ENCODE data around the gene VIPR2. TPM values are rescaled to one million over a fixed set of nuclear protein-coding genes. Genes with fewer than 3 reads are reported as not detected.

VIPR2 gene
- total and polyA plus RNA-seq, 2 of the 13 experiments (the other 11 are each of a cell fraction or from before 2014, with no cell fraction given) = not detected

GRCh38 chr7:158979635-158980351 is 164.9 kb downstream of the VIPR2 start (continued):
- no peak for TF ChIP-seq SNAPC4 (CRISPR knock-in tag; IDR thresholded peaks at IDR 0.05)
- TF ChIP-seq ZMYM2 (CRISPR knock-in tag; IDR thresholded peaks at IDR 0.05) = no peak
- no peak for TF ChIP-seq ZNF180 (CRISPR knock-in tag; IDR thresholded peaks at IDR 0.05; ENCODE audit: borderline replicate concordance, low read depth)
- TF ChIP-seq MAFG (CRISPR knock-in tag; IDR thresholded peaks at IDR 0.05) = peak; percentile 60
- TF ChIP-seq, protein P1, sequence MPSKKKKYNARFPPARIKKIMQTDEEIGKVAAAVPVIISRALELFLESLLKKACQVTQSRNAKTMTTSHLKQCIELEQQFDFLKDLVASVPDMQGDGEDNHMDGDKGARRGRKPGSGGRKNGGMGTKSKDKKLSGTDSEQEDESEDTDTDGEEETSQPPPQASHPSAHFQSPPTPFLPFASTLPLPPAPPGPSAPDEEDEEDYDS (CRISPR knock-in tag; IDR thresholded peaks at IDR 0.05) = no peak
- no peak for TF ChIP-seq ZNF383 (CRISPR knock-in tag; IDR thresholded peaks at IDR 0.05; ENCODE audit: borderline replicate concordance)
- TF ChIP-seq CBX5 (CRISPR knock-in tag; IDR thresholded peaks at IDR 0.05; ENCODE audit: borderline replicate concordance) = no peak
- peak; percentile 28; the same call in 1 of the 2 replicates for TF ChIP-seq MAFF (IDR thresholded peaks at IDR 0.05; ENCODE audit: low read depth, low read length)
- TF ChIP-seq NBN (conservative IDR thresholded peaks at IDR 0.05) = no peak
- TF ChIP-seq ZNF20 (CRISPR knock-in tag; IDR thresholded peaks at IDR 0.05) = no peak
- TF ChIP-seq SMAD3 (CRISPR knock-in tag; IDR thresholded peaks at IDR 0.05) = no peak
- TF ChIP-seq, protein P2, sequence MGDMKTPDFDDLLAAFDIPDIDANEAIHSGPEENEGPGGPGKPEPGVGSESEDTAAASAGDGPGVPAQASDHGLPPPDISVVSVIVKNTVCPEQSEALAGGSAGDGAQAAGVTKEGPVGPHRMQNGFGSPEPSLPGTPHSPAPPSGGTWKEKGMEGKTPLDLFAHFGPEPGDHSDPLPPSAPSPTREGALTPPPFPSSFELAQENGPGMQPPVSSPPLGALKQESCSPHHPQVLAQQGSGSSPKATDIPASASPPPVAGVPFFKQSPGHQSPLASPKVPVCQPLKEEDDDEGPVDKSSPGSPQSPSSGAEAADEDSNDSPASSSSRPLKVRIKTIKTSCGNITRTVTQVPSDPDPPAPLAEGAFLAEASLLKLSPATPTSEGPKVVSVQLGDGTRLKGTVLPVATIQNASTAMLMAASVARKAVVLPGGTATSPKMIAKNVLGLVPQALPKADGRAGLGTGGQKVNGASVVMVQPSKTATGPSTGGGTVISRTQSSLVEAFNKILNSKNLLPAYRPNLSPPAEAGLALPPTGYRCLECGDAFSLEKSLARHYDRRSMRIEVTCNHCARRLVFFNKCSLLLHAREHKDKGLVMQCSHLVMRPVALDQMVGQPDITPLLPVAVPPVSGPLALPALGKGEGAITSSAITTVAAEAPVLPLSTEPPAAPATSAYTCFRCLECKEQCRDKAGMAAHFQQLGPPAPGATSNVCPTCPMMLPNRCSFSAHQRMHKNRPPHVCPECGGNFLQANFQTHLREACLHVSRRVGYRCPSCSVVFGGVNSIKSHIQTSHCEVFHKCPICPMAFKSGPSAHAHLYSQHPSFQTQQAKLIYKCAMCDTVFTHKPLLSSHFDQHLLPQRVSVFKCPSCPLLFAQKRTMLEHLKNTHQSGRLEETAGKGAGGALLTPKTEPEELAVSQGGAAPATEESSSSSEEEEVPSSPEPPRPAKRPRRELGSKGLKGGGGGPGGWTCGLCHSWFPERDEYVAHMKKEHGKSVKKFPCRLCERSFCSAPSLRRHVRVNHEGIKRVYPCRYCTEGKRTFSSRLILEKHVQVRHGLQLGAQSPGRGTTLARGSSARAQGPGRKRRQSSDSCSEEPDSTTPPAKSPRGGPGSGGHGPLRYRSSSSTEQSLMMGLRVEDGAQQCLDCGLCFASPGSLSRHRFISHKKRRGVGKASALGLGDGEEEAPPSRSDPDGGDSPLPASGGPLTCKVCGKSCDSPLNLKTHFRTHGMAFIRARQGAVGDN (CRISPR knock-in tag; IDR thresholded peaks at IDR 0.05) = peak; percentile 38
- no peak for TF ChIP-seq ZZZ3 (CRISPR knock-in tag; IDR thresholded peaks at IDR 0.05; ENCODE audit: borderline replicate concordance)
- 0 out of 2 replicates have a peak, but pooled peaks have one; percentile 9 for TF ChIP-seq CTCF (CRISPR knock-in tag; IDR thresholded peaks at IDR 0.05)
- no peak for TF ChIP-seq NR2F6 (IDR thresholded peaks at IDR 0.05)
- no peak for TF ChIP-seq NR2F6 (CRISPR knock-in tag; IDR thresholded peaks at IDR 0.05)
- TF ChIP-seq HNRNPUL1 (IDR thresholded peaks at IDR 0.05; ENCODE audit: low read depth, low read length) = no peak
